ENCODE measurements around the gene CREB3L2. TPM values are rescaled to one million over a fixed set of nuclear protein-coding genes. Genes with fewer than 3 reads are reported as not detected.

The CREB3L2 gene
- total and polyA plus RNA-seq, 2 donors (not counting 1 experiment from before 2014, with no cell fraction given): 13.8 to 25.1 TPM

DNA sequence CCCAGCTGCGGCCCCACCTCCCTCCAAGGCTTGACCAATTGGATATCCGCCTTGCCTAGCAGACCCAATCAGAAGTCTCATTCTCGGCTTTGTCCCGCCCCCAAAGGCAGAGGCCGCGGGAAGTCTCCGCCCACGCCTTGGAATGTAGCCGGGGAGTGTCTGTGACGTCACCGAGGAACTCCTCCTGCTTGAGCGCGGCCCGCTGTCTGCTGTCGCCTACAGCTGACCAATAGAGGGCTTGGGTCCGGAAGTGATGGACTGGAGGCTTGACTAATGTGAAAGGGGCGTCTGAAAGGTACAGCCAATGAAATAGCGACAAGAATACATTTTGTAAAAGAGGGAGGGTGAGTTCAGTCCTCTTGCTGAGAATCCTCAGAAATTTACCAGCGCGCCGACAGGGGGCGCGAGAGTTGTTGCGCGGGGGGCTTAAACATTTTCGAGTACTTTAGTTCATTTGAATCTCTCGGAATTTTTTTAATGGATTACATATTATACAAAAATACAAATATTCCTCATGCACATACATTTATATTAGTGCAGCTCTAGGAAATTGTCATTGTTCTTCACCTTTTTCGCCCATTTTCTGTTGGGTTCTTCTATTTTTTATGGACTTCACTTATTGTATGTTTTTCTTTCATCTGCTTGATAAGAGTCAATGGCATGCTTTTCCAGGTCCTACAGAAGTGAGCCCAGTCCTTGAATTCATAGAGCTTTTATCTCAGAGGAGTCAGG is 376 bp upstream of the CREB3L2 start:
- H3K9me3 ChIP-seq (ENCODE audit: control extremely low read depth in 1 of 3, control insufficient read depth in 2 of 3, insufficient read depth in 1 of 3, low read length in 2 of 3): no peaks in the 10 kb centered on the region
- no peaks in the 10 kb centered on the region for H3K36me3 ChIP-seq (replicated peaks in 1 of 2; ENCODE audit: control extremely low read depth in 1 of 2, control insufficient read depth in 1 of 2, extremely low read depth in 1 of 2, insufficient read depth in 2 of 2, low read length in 1 of 2)
- ChIA-PET CTCF (interaction anchor here (0.9 to 11.4 kb wide), 13 partner anchors 9 to 98 kb away, joined by 3 to 385 read pairs (median 7); no protein-coding TSS in a partner anchor), POLR2A (interaction anchor here (2.5 kb wide), 1 partner anchor 67 kb away, joined by 9 read pairs; no protein-coding TSS in a partner anchor)
- peak overlapping the region; percentile 90 for H3K27ac Mint-ChIP-seq
- DNase-seq: peak; percentile 99
- H2AFZ ChIP-seq (ENCODE audit: insufficient read depth, low read depth, low read length, poor library complexity, severe bottlenecking): peak overlapping the region; percentile 95
- H3K9ac ChIP-seq (ENCODE audit: low read length): peak overlapping the region; percentile 90
- H3K4me3 Mint-ChIP-seq: peak overlapping the region; percentile 94
- no peaks in the 10 kb centered on the region for H4K20me1 ChIP-seq (ENCODE audit: control insufficient read depth, insufficient read depth, low read length, poor library complexity, severe bottlenecking)
- H3K9me3 Mint-ChIP-seq (ENCODE audit: insufficient read depth): no peaks in the 10 kb centered on the region
- no peaks in the 10 kb centered on the region for H3K27me3 Mint-ChIP-seq
- peaks cover 30% of the 10 kb centered on the region for H3K4me1 Mint-ChIP-seq
- peak; percentile 91 for ATAC-seq (ENCODE audit: low read depth)
- whole genome bisulfite sequencing (ENCODE audit: insufficient coverage): 0% methylated on average over 18 of the region's 28 CpGs
- no peaks in the 10 kb centered on the region for H3K27me3 ChIP-seq (replicated peaks in 1 of 4; ENCODE audit: control extremely low read depth in 1 of 4, control insufficient read depth in 3 of 4, insufficient read depth in 4 of 4, low read length in 3 of 4)
- H3K27ac ChIP-seq (ENCODE audit: low read length in 2 of 2): peak overlapping the region; percentile 69 to 84
- intact Hi-C loops (cut with micrococcal nuclease): loop anchor here (1.0 to 5.0 kb wide), 4 partner anchors 17 to 1360 kb away; partner anchors contain the start of gene TRIM24
- no peak for TF ChIP-seq EZH2 (IDR thresholded peaks at IDR 0.05; ENCODE audit: borderline replicate concordance, insufficient read depth, low read depth, low read length, poor library complexity, severe bottlenecking)
- TF ChIP-seq, protein P1, sequence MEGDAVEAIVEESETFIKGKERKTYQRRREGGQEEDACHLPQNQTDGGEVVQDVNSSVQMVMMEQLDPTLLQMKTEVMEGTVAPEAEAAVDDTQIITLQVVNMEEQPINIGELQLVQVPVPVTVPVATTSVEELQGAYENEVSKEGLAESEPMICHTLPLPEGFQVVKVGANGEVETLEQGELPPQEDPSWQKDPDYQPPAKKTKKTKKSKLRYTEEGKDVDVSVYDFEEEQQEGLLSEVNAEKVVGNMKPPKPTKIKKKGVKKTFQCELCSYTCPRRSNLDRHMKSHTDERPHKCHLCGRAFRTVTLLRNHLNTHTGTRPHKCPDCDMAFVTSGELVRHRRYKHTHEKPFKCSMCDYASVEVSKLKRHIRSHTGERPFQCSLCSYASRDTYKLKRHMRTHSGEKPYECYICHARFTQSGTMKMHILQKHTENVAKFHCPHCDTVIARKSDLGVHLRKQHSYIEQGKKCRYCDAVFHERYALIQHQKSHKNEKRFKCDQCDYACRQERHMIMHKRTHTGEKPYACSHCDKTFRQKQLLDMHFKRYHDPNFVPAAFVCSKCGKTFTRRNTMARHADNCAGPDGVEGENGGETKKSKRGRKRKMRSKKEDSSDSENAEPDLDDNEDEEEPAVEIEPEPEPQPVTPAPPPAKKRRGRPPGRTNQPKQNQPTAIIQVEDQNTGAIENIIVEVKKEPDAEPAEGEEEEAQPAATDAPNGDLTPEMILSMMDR (IDR thresholded peaks at IDR 0.05): peak; percentile 98
- peaks cover 14 to 22% of the 10 kb centered on the region in 2 donors for H3K4me1 ChIP-seq (ENCODE audit: control insufficient read depth in 2 of 2, insufficient read depth in 2 of 2, low read length in 2 of 2)
- peaks cover 32% of the 10 kb centered on the region for H3K79me2 ChIP-seq (ENCODE audit: control insufficient read depth, insufficient read depth, low read length)
- peak overlapping the region; percentile 76 for H3K4me2 ChIP-seq (replicated peaks; ENCODE audit: low read depth, low read length, poor library complexity, severe bottlenecking)
- peak overlapping the region; percentile 66 to 99 (median 95) for H3K4me3 ChIP-seq (ENCODE audit: control extremely low read depth in 1 of 5, extremely low read depth in 1 of 5, insufficient read depth in 1 of 5, low read depth in 2 of 5, low read length in 4 of 5)

All from B cell (primary cell).